ENCODE measurements around the gene ANKLE2. TPM values are rescaled to one million over a fixed set of nuclear protein-coding genes. Genes with fewer than 3 reads are reported as not detected.
A peak's percentile ranks its signal among the peaks of the same experiment; 100 is the strongest.
"Not testable (repeated sequence)": the region's sequence is repeated elsewhere in the genome, so short reads cannot be mapped to it uniquely, and the experiment has no call there.

The ANKLE2 gene
- 40.3 TPM for total RNA-seq

DNA sequence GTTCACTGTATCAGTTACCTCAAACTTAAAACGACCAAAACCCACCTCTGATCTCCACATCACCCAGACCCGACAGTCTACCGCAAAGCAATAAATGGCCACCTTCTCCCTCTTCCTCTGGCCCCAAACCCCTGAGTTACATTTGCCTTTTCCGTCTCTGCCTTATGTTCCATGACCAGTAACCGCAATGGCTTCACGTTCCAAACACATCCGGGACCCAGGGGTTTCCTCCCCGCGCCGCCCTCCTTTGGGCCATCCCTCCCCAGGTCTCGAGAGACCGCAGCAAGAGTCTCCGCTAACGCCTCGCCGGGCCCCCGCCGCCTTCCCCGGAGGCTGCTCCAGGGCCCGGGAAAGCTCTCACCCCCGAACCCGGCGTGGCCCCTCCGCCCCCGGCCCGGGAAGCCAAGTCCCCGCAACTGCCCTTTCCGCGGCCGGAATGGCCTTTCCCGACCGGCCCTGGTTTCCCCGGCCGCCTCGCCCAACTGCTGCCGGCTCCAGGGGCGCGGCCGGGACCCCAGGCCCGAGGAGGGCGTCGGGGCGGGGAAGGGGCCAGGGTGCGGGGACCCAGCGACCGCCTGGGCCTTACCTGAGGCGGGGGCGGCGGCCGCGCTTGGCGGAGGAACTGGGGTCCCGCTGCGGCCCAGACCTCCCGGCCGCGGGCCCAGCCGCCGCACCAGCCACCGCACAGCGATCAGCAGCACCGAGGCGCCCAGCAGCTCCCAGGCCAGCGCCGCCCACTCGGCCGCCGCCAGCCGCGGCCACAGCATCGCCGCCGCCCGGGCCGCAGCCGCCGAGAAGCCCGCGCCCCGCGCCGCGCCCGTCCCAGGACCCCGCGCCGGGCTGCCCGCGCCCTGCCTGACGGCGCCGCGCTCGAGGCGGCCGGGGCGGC is at the start of gene ANKLE2:
TSS of gene ANKLE2 (minus strand) at position 801 of the 889 bp plus-strand sequence. CDS start at position 767, 34 bp downstream.
- DNase-seq (ENCODE audit: low spot score): no peak

DNA sequence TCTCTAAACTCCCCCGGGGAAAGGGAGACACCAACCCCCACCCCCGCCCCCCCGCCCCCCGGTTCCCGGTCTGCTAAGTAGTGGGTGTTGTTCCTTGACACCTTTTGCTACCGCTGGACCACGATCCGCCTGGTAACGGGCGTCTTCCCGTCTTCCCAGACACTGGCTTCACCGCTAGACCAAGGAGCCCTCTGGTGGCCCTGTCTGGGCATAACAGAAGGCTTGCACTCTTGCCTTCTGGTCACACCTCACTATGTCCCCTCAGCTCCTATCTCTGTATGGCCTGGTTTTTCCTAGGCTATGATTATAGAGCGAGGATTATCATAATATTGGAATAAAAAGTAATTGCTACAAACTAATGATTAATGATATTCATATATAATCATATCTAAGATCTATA is 47.8 kb upstream of the ANKLE2 start:
- not testable (repeated sequence) for DNase-seq (ENCODE audit: low spot score)

DNA sequence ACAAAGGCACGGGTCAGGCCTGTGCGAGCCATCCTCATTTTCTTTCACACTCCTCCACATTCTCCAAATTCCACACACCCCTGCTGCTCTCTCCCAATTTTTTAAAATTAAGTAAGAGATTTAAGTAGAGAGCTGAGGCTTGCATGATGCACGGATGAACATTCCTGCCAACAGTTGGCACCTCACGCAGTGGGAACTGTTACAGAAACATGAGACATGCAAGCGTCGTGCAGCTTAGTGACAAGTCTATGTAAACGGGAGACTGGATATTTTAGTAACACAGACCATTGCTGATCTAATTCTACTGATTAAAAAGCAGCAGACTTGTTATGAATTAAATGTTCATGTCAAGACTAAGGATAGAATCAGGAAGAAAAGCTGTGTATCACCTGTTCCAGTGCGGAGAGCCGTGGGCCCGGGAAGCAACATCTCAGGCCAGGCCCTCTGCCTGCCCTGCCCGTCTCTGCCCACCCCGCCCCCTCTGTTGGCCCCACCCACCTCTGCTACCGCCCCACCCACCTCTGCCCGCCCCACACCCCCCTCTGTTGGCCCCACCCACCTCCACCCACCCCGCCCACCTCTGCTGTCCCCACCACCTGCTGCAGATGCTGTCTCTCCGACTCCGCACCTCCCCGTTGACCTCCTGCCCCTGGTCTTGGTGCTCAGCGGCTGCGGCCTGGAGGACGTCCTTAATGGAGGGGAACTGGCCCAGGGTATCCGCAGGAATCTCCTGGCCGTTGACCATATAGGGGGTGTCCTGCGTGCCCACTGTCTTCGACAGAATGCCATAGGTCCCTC is 45.9 kb upstream of the ANKLE2 start:
- DNase-seq (ENCODE audit: low spot score): no peak

DNA sequence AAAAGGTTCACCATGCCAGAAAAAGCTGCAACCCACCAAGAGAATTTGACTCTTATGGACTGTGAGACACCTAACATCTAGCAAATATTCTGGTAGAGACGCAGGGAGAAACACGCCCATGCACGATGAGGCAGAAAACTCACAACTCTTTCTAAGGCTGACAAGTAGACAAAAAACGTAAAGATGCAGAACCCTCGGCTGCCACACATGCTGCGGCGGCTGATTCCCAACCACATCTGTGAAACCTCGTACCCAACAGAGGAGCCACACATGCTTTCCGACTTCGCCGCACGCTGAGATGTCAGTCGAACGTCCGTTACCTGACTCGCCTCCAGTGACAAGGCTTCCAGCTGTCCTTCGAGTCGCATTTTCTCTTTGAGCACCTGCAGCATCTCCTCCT is 45.2 kb upstream of the ANKLE2 start:
- DNase-seq (ENCODE audit: low spot score): no peak

DNA sequence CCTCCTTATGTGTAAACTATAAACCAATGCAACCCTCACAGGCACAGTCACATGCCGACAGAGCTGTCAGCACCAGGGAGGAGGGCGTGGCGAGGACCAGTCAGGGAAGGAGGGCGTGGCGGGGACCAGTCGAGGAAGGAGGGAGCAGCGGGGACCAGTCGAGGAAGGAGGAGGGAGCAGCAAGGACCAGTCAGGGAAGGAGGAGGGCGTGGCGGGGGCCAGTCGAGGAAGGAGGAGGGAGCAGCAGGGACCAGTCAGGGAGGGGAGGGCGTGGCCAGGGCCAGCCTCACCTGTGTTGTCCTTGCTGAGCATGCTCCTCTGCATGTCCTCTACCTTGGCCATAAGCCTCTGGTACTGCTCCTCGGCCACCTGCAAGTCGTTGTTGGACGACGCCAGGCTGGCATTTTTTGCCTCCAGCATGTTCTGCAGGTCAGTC is 42.8 kb upstream of the ANKLE2 start:
- peak; percentile 83 for DNase-seq (ENCODE audit: low spot score)

DNA sequence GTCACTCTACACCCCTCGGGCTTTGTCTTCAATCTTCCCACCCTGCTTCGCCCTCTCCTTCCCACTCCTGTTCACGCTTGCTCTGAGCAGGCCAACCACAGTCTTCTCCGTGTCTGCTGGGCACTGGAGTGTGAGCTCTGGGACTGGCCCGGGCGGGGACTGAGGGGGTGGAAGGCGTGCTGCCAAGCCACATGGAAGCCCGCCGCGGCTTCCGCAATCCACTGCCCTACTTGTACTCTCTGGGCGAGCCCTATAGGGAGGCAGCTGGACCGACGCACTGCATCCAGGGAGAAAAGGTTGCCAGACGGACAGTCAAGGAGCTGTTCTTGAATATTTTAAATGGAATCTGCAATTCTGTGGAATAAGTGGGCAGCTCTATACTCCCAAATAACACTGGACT is 42.3 kb upstream of the ANKLE2 start:
- DNase-seq (ENCODE audit: low spot score): no peak

DNA sequence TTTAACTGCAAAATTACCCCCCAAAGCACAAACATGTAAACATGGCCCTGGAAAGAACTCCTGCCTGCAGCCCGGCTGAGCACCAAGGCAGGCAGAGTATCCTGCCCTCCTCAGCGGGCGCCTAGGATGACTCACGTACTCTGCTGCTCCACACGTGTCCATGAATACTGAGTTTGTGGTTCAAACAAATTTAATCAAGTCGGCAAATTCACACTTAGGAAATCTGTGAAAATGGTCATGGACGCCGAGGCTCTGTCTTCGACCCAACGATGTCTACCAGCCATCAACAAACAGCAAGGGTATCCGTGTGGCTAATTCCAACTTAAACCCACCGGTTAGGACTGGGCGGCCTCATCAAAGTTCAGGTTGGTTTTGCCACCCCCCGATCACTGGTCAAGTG is 41.5 kb upstream of the ANKLE2 start:
- no peak for DNase-seq (ENCODE audit: low spot score)

DNA sequence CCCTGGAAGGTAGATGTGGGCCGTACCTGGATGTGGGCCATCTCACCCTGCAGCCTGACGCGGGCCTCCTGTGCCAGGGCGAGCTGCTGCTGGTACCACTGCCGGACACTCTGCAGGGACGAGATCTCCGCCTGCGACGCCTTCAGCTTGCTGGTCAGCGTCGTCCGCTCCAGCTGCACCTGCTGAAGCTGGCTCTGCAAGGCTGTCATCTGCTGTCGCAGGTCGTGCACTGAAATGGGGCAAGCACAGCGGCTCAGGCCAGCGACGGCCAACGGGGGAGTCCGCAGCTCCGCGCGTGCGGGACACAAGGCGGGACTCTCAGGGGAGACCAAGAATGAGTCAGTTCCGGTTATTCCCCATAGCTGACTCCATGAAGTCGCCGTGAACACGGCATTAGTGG is 40.1 kb upstream of the ANKLE2 start:
- DNase-seq (ENCODE audit: low spot score): no peak

DNA sequence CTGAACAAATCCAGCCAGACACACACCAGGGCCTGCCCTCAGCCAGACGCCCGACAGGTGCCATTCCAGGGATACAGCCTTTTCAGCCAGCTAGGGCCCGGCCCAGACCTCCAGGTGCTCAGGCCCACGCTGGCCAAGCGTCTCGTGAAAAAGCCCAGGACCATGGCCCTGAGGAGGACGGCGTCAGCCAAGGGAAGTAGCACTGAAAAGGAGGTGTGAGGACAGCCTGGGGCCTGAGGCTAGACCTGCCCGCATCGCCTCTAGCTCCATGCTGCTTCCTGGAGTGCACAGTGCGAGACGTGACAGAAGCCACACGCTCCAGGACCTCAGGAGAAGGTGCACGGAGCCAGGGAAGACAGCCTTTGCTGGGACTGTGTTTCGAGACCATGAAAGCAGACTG is 37.2 kb upstream of the ANKLE2 start:
- no peak for DNase-seq (ENCODE audit: low spot score)

DNA sequence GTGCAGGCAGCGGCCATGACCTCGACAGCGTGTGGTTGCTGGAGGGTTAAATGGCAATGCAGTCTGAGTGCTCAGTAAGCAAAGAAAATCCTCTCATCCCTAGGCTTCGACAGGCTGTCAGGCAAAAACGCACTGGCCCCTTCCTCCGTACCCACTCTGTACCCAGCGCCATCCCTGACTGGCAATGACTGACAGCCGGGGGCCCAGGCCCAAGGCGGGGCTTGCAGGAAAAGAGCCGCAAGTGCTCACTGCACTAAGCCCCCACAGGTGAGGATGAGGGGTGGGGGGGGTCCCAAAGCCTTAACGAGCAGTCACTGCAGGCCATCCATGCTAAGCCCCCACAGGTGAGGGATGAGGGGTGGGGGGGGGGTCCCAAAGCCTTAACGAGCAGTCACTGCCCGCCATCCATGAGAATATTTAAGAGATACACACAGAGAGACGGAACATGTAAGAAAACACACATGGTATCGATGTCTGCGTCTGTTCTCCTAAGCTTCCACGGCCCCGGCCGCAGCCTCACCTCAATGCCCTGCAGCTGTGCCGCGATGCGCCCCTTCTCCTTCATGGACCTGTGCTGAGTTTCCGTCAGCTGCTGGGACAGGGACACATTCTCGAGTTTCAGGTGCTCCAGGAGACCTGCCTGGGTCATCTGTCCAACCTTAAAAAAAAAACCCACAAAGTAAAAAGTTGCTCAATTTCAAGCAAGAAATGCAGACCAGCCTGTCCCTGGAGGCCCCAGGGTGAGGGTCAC is 36.4 kb upstream of the ANKLE2 start:
- DNase-seq (ENCODE audit: low spot score): no peak

DNA sequence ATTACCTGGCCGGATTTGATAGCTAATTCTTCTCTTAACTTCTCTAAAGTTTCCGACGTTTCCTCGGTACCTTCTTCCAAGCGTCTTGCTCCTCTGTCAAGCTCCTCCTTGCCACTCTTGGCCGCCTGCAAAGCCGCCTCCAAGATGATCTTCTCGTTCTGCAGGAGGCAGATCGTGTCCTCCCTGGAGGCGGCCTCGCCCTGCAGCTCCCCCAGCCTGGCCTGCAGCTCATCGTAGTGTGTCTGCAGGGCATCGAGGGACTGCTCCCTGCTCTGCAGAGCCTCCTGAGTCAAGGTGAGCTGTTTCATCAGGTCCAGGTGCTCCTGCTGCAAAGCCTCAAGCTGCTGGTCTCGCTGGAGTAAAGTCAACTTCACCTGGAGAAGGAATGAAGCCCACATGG is 34.2 kb upstream of the ANKLE2 start:
- no peak for DNase-seq (ENCODE audit: low spot score)

DNA sequence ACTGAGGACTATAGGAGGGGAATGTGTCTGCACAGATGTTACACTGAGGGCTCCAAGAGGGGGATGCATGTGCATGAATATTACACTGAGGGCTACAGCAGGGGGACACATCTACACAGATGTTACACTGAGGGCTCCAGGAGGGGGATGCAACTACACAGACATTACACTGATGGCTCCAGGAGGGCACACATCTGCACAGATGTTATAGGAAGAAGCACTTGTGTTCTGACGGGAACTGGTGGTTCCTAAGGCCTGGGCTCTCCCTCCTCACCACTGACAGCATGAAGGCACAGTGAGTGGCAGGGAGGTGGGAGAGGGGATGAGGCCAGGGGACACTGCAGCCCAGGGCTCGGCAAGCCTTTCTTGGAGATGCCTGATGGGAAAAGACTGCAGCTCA is 30.3 kb upstream of the ANKLE2 start:
- DNase-seq (ENCODE audit: low spot score): not testable (repeated sequence)

DNA sequence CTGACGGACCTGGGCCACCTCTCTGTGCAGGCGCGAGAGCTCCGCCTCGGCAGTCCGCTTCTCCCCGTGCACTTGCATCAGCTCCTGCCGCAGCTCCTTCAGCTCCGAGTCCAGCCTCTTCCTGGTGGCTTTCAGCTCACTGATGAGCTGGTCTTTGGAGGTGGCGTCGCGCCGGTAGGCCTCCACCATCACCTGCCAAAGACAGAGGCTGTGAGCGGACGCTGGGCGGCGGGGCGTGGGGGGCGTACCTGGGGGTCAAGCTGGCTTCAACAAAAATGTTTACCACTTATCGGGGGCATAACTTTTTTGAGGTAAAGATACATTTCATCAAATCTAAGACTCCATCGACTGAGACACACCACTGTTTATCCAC is 27.5 kb upstream of the ANKLE2 start:
- no peak for DNase-seq (ENCODE audit: low spot score)

DNA sequence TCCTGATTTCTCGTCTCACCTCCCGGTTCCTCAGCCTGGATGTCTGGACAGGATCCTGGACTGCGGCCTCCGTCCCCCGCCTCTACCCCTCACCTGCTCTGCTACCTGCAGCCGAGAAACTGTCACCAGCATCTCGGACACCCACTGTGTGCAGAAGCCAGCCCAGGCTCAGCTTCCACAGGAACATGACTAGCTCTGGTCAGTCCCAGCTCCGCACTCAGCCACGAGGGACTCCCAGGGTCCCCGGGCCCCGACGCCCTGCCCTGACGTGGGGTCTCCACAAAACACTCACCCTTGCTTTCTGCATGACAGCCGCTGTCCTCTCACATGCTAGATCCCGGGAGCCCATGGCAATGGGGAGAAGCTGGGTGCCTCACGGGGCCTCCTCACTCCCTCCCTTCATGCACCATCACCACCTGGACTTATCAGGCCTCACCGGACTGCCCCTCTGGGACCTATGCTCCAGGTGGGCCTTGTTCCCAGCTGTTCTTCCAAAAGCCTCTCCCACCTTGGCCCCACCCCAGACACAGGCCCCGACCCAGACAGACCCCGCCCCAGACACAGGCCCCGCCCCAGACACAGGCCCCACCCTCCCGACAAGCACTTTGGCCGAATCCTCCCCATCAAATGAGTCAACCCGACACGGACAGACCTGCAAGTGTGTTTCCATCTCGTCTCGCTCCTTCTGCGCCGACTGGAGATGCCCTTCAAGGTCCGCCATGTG is 26.9 kb upstream of the ANKLE2 start:
- no peak for DNase-seq (ENCODE audit: low spot score)

DNA sequence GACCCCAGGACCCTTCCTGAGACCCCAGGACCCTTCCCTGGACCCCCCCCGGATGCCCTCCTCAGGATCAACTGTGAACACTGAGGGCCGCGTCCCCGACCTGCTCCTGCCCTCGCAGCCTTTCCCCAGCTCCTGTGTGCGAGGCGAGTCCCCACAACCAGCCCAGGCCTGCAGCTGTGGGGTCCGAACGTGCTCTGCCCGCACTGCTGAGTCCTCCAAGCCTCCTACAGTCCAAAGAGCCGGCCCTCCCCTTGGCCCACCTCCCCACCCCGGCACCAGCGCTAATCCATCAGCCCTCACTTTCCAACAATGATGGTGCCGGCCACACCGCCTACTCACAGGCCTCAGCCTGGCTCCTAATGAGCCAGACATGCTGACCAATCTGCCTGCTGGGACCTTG is 26.2 kb upstream of the ANKLE2 start:
- DNase-seq (ENCODE audit: low spot score): no peak

DNA sequence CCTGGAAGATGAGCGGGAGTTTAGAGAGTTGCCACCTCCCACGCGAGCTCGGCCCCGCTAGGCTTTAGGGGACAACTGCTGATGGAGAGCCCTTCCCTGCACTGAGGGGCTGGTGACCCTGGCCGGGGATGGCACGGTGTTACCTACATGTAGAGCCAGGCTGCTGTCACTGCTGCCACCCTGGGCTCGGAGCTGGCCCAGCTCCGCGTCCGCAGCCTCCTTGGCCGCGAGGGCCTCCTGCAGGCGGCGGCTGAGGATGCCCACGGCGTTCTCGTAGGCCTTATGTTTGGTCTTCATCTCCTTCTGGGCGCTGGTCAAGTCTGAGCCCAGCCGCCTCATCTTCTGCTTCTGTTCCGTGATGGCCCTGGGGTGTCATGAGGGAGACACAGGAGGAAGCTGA is 24.6 kb upstream of the ANKLE2 start:
- no peak for DNase-seq (ENCODE audit: low spot score)

DNA sequence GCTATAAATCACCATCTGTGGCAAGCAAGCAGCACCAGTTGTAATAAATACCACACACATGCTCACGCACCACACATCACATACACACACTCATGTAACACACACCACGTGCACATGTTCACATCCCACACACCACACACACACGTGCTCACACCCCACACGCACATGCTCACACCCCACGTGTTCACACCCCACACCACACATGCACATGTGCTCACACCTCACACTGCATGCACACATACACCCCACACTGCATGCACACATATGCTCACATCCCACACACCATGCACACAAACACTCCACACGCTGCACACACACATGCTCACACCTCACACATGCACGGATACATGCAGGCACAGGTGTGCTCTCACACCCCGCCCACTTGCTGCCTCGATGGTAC is 22.9 kb upstream of the ANKLE2 start:
- no peak for DNase-seq (ENCODE audit: low spot score)

DNA sequence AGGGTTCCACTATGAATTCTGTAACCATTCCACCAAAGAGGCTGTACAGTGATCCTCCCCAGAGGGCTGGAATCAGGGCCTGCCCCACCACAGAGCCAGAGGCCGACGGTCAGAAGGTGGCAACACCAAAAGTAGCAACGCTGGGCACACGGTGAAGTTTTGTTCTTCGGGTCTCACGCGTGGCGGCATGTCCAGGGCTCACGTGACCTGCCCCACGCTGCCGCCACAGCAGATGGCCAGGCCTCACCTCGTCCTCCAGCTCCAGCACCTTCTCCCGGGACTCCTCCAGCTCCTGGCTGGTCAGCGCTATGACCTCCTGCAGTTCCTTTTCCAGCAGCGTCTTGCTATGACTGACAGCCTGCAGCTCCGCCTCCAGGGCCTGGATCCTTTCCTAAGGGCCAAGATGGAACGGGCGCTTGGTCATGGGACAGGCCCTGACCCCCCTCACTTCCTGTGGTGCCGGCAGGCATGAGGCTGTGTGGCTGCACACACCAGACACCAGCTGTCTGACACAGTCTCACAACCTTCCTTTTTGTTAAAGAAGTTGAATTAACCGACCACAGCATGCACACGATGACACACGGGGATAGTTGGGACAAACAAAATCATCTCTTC is 22.4 kb upstream of the ANKLE2 start:
- peak; percentile 27 for DNase-seq (ENCODE audit: low spot score)

DNA sequence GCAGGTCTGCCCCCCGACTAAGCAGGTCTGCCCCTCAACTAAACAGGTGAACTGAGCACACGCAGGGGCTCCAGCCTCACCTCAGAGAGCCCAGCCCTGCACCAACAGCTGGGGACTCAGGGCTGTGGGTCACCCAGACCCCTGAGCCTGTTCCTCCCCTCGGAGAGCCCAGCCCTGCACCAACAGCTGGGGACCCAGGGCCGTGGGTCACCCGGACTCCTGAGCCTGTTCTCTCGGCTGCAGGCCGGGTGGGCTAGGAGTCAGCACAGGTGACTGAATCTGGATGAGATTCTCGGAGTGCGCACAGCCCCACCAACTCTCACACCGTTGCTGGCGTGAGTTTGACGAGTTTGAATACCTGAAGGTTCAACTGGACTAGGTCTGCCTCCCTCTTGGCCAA is 20.3 kb upstream of the ANKLE2 start:
- no peak for DNase-seq (ENCODE audit: low spot score)

DNA sequence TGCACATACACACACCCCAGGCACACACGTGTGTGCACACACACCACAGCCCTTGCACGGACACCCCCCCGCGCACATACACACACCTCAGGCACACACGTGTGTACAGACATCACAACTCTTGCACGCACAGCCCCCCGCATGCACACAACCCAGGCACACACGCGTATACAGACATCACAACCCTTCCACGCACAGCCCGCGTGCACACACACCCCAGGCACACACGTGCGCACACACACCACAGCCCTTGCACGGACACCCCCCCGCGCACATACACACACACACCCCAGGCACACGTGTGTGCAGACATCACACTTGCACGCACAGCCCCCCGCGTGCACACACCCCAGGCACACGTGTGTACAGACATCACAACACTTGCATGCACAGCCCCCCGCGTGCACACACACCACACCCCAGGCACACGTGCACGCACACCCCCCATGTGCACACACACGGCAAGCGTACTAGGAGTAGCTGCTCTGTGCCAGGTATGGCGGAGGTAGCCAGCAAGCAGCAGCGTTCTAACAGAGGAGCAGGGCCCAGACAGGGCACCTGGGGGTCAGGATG is 18.2 kb upstream of the ANKLE2 start:
- DNase-seq (ENCODE audit: low spot score): no peak

DNA sequence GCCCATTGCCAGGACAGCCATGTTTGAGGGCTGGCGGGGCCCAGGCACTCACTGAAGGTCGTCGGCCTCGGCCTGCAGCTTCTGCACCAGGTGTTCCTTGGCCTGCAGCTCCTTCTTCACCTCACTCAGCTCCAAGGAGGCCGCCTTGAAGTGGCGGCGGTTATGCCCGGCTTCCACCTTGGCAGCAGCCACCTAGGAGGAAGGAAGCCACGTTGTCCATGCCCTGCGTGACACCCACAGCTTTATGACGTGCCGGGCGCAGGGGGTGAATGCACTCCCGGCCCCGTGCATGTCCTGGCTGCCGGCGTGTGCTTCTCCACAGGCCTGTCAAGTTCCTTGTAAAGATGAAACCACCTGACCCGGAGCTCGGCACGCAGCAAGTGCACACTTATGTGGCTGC is 16.0 kb upstream of the ANKLE2 start:
- no peak for DNase-seq (ENCODE audit: low spot score)
